GM10266 (cell line): ENCODE measurements around the gene KANK4.

Experiments
- DNase-seq: peaks from one replicate; pipeline ENCODE4 v3.0.0; 2012; ENCODE audit errors: extremely low spot score
- CTCF ChIP-seq: IDR thresholded peaks from 2 replicates; pipeline ENCODE4 v1.5.1; 2012; ENCODE audit warnings: mild to moderate bottlenecking, low read depth; ENCODE audit not compliant: control insufficient read depth, insufficient read depth; ENCODE audit errors: missing control alignments

The KANK4 gene

GRCh38 chr1:62318756-62319544 lies at the start of gene KANK4:
KANK4 (minus strand) TSS chr1:62319434; CDS start chr1:62281564, 37,870 bp downstream.
- DNase-seq, result no peak
- TF ChIP-seq CTCF, result no peak

GRCh38 chr1:62368989-62369388 lies 49.8 kb upstream of the KANK4 start:
- TF ChIP-seq CTCF, result no peak
- DNase-seq, result no peak

GRCh38 chr1:62367005-62367557 lies 47.8 kb upstream of the KANK4 start:
- TF ChIP-seq CTCF, result no peak
- no peak for DNase-seq

- no peak for TF ChIP-seq CTCF
- DNase-seq, result no peak
Measured at GRCh38 chr1:62364721-62365120, 45.5 kb upstream of the KANK4 start.

- DNase-seq, result no peak
- TF ChIP-seq CTCF, result no peak
Measured at GRCh38 chr1:62362926-62363325, 43.7 kb upstream of the KANK4 start.

- DNase-seq, result no peak
- no peak for TF ChIP-seq CTCF
Measured at GRCh38 chr1:62362061-62362917, 43.1 kb upstream of the KANK4 start.
